ENCODE results near the gene CNOT6L. TPM values are rescaled to one million over a fixed set of nuclear protein-coding genes. Genes with fewer than 3 reads are reported as not detected.

CNOT6L gene
- total and polyA plus RNA-seq, 7 donors = 4.2 to 21.6 (median 17.5) TPM

- Histone ChIP-seq H3K36me3 (no peaks in the 10 kb centered on the region), H3K4me1 (no peaks in the 10 kb centered on the region), H3K27ac (no peak overlapping the region), H3K27me3 (no peaks in the 10 kb centered on the region), H3K4me3 (no peak overlapping the region), H3K9me3 (no peaks in the 10 kb centered on the region)
- TF ChIP-seq EP300 (IDR thresholded peaks at IDR 0.05) (no peak), POLR2A (IDR thresholded peaks at IDR 0.05) (no peak), CTCF (IDR thresholded peaks at IDR 0.05) (no peak), POLR2AphosphoS5 (IDR thresholded peaks at IDR 0.05) (no peak)
- 29 to 68% methylated on average over 7 of the region's 7 CpGs for WGBS, 2 donors
- no peak for DNase-seq
- intact Hi-C loops (cut with DNase I) = no loop called here
Observed at GRCh38 chr4:77669946-77670590, 149.1 kb downstream of the CNOT6L start.

GRCh38 chr4:77665381-77666069, 153.6 kb downstream of the CNOT6L start:
- no peak for DNase-seq
- Histone ChIP-seq H3K27ac (no peak overlapping the region), H3K4me1 (no peaks in the 10 kb centered on the region), H3K27me3 (no peaks in the 10 kb centered on the region), H3K36me3 (no peaks in the 10 kb centered on the region), H3K4me3 (no peak overlapping the region), H3K9me3 (no peaks in the 10 kb centered on the region)
- TF ChIP-seq POLR2AphosphoS5 (IDR thresholded peaks at IDR 0.05) (no peak), POLR2A (IDR thresholded peaks at IDR 0.05) (no peak), EP300 (IDR thresholded peaks at IDR 0.05) (no peak), CTCF (IDR thresholded peaks at IDR 0.05) (no peak)
- intact Hi-C loops (cut with DNase I) = no loop called here
- WGBS, 2 donors = 93 to 95% methylated on average over 4 of the region's 4 CpGs

Small RNAs within 50 kb of the gene (small RNA-seq; reads per million reads assigned to genes)
- gene AC112225.1 (0 reads per million in 3 donors), gene RF00612 (0 reads per million in 3 donors)

Other genes starting within 250 kb of the CNOT6L start
- not detected for gene CXCL13, start 213.5 kb downstream of the CNOT6L start, total RNA-seq
- 100 to 1,000 TPM in 1 of 3 donors, 1 to 10 TPM in 2; 1.2 to 271 (median 1.6) TPM for gene CXCL13, start 213.5 kb downstream of the CNOT6L start, polyA plus RNA-seq
- gene MRPL1, start 43.5 kb upstream of the CNOT6L start, total RNA-seq = 10 to 100 TPM; 23.2 to 30.0 (median 28.9) TPM
- 10 to 100 TPM; 48.9 to 52.9 (median 51.1) TPM for gene MRPL1, start 43.5 kb upstream of the CNOT6L start, polyA plus RNA-seq
- gene FRAS1, start 238.0 kb upstream of the CNOT6L start, total RNA-seq = 10 to 100 TPM in 2 of 4 donors, 1 to 10 TPM in 2; 5.4 to 22.4 (median 12.9) TPM
- under 1 TPM in 2 of 3 donors, not detected in 1; under 0.01 to 0.58 TPM for gene FRAS1, start 238.0 kb upstream of the CNOT6L start, polyA plus RNA-seq